Esophagus muscularis mucosa (tissue), 4 donors: Measurements from ENCODE around the gene MLST8. TPM values are rescaled to one million over a fixed set of nuclear protein-coding genes. Genes with fewer than 3 reads are reported as not detected.

ENCODE experiments used
- DNase-seq: peaks from one replicate; pipeline ENCODE4 v3.0.0-alpha.2; 2017; ENCODE audit errors: extremely low spot score
- H3K27ac ChIP-seq, 4 donors: fragments of 200-600 bp; sonication (generic); replicated peaks in 1 of 4; 1 replicate in 3 of 4; 2 replicates in 1 of 4; pipeline ENCODE4 v1.5.1; 2016 to 2019; ENCODE audit warnings: mild to moderate bottlenecking in 1 of 4
- H3K27me3 ChIP-seq, 4 donors: fragments of 200-600 bp; sonication (generic); one replicate each; pipeline versions ENCODE4 v1.5.1 to v1.6.0; 2016 to 2019
- H3K36me3 ChIP-seq, 4 donors: fragments of 200-600 bp; sonication (generic); one replicate each; pipeline ENCODE4 v1.5.1; 2016 to 2019
- H3K4me1 ChIP-seq, 4 donors: fragments of 200-600 bp; sonication (generic); one replicate each; pipeline ENCODE4 v1.5.1; 2016 to 2019
- H3K4me3 ChIP-seq, 4 donors: fragments of 200-600 bp; sonication (generic); 1 replicate in 2 of 4; 2 replicates in 2 of 4; pipeline ENCODE4 v1.5.1; 2016 to 2019; ENCODE audit warnings: mild to moderate bottlenecking in 4 of 4, moderate library complexity in 1 of 4
- H3K9me3 ChIP-seq, 4 donors: fragments of 200-600 bp; sonication (generic); 1 replicate in 3 of 4; 2 replicates in 1 of 4; pipeline ENCODE4 v1.5.1; 2016 to 2019
- CTCF ChIP-seq, 3 experiments: fragments of 200-600 bp in 2 of 3; fragments of 450-650 bp in 1 of 3; sonication (generic) in 2 of 3; IDR thresholded peaks; one replicate each; pipeline ENCODE4 v1.5.1; 2017 to 2019; ENCODE audit warnings: antibody characterized with exemption in 3 of 3, mild to moderate bottlenecking in 2 of 3, moderate library complexity in 1 of 3
- EP300 ChIP-seq: sonication (generic); formaldehyde crosslinking; IDR thresholded peaks from one replicate; pipeline ENCODE4 v1.6.1; 2017; ENCODE audit warnings: antibody characterized with exemption
- POLR2A ChIP-seq: fragments of 450-650 bp; IDR thresholded peaks from one replicate; pipeline ENCODE4 v1.6.1; 2017; ENCODE audit warnings: antibody characterized with exemption, moderate library complexity, mild to moderate bottlenecking, low read depth
- POLR2AphosphoS5 ChIP-seq, 2 donors: sonication (generic); formaldehyde crosslinking; IDR thresholded peaks; one replicate each; pipeline ENCODE4 v1.6.1; 2017; ENCODE audit warnings: antibody characterized with exemption in 2 of 2
- WGBS: methylation state at CpG from one replicate; pipeline ENCODE4 v1.1.5; 2018; 5-methylcytosine and 5-hydroxymethylcytosine counted together
- intact Hi-C: fragments of 100-400 bp; cut with DNase I; formaldehyde crosslinking; loops from one replicate; pipeline ENCODE4 v1.15.1; 2023
- total RNA-seq, 4 donors: library from RNA; depleted of rRNA; stranded (reverse); fragments of >200 nt; gene quantifications; one replicate each; pipeline versions ENCODE4 v1.1.0 to v1.2.1, GENCODE V29; 2016

Gene MLST8
- total RNA-seq, 4 donors from 2014 or later = 23.7 to 62.8 (median 36.3) TPM

GRCh38 chr16:2167068-2167638 lies 38.1 kb upstream of the MLST8 start:
- H3K27me3 ChIP-seq = no peaks in the 10 kb centered on the region
- TF ChIP-seq EP300 = no peak
- no peak for TF ChIP-seq POLR2A
- no peak for TF ChIP-seq CTCF (IDR thresholded peaks at IDR 0.05)
- TF ChIP-seq POLR2AphosphoS5 (IDR thresholded peaks at IDR 0.05) = no peak
- intact Hi-C loops = no loop called here
- peaks cover 36 to 76% (median 66%) of the 10 kb centered on the region in 4 donors for H3K36me3 ChIP-seq
- DNase-seq = no peak
- WGBS = 84% methylated on average over 9 of the region's 18 CpGs
- no peak overlapping the region for H3K4me3 ChIP-seq
- peaks cover 0 to 23% (median 11%) of the 10 kb centered on the region in 4 donors for H3K4me1 ChIP-seq
- no peak overlapping the region for H3K27ac ChIP-seq
- no peaks in the 10 kb centered on the region for H3K9me3 ChIP-seq

GRCh38 chr16:2170080-2170479 lies 35.2 kb upstream of the MLST8 start:
- Histone ChIP-seq H3K9me3 (no peaks in the 10 kb centered on the region), H3K36me3 (peaks cover 60 to 97% (median 87%) of the 10 kb centered on the region in 4 donors), H3K4me3 (peak overlapping the region; percentile 31 to 54 (median 40)), H3K27ac (peak overlapping the region; percentile 45 to 62 (median 58)), H3K27me3 (no peaks in the 10 kb centered on the region), H3K4me1 (peaks cover 0 to 9% (median 0%) of the 10 kb centered on the region in 4 donors)
- intact Hi-C loops = no loop called here
- 70% methylated on average over 2 of the region's 18 CpGs for WGBS
- DNase-seq = no peak
- TF ChIP-seq POLR2AphosphoS5 (IDR thresholded peaks at IDR 0.05) (peak in 1 of 2 donors; percentile 54), POLR2A (no peak)

GRCh38 chr16:2170587-2171435 lies 34.4 kb upstream of the MLST8 start:
- 77% methylated on average over 24 of the region's 47 CpGs for WGBS

GRCh38 chr16:2171601-2172178 lies 33.6 kb upstream of the MLST8 start:
- no peak for DNase-seq
- peaks cover 76 to 100% (median 92%) of the 10 kb centered on the region in 4 donors for H3K36me3 ChIP-seq

More at GRCh38 chr16:2170587-2171435, 34.4 kb upstream of the MLST8 start:
- Histone ChIP-seq H3K27me3 (no peaks in the 10 kb centered on the region), H3K9me3 (no peaks in the 10 kb centered on the region), H3K27ac (peak overlapping the region; percentile 45 to 62 (median 58)), H3K4me3 (peak overlapping the region; percentile 31 to 54 (median 40)), H3K4me1 (peaks cover 0 to 9% (median 0%) of the 10 kb centered on the region in 4 donors), H3K36me3 (peaks cover 67 to 100% (median 91%) of the 10 kb centered on the region in 4 donors)
- no peak for DNase-seq
- intact Hi-C loops = no loop called here
- TF ChIP-seq EP300 = no peak

More at GRCh38 chr16:2171601-2172178, 33.6 kb upstream of the MLST8 start:
- 93% methylated on average over 25 of the region's 28 CpGs for WGBS
- TF ChIP-seq CTCF (IDR thresholded peaks at IDR 0.05) = no peak
- no peak for TF ChIP-seq POLR2A
- no peak for TF ChIP-seq EP300
- no peak for TF ChIP-seq POLR2AphosphoS5 (IDR thresholded peaks at IDR 0.05)
- Histone ChIP-seq H3K27ac (no peak overlapping the region), H3K4me1 (peaks cover 0 to 9% (median 0%) of the 10 kb centered on the region in 4 donors), H3K4me3 (no peak overlapping the region), H3K27me3 (no peaks in the 10 kb centered on the region), H3K9me3 (no peaks in the 10 kb centered on the region)
- intact Hi-C loops = no loop called here
